Hypothalamus (tissue), 51 donors: ENCODE measurements around the gene GHITM.
"Not testable (repeated sequence)": the region's sequence is repeated elsewhere in the genome, so short reads cannot be mapped to it uniquely, and the experiment has no call there.

Experiments
- DNase-seq, 51 donors: peaks; one replicate each; lab custom pipeline; 2025; lab: John Stamatoyannopoulos, UW

Gene GHITM

DNA sequence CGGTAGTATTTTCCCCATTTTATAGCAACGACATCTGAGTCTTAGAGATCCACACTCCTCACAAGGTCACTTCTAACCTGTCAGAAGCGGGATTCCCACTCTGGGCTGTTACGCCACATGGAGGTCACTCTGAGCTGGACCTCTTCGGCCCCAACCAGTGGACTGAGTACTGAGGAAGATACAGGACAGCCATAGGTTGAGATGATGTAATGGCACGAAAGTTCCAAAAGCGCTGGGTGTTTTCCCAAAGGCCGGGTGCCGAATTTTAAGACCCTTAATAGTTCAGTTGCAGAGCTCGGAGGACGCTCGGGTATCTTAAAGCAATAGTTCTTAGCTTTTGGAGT lies 699 bp downstream of the GHITM start:
- DNase-seq: peak in 2 of 51 donors; percentile 8 to 15

DNA sequence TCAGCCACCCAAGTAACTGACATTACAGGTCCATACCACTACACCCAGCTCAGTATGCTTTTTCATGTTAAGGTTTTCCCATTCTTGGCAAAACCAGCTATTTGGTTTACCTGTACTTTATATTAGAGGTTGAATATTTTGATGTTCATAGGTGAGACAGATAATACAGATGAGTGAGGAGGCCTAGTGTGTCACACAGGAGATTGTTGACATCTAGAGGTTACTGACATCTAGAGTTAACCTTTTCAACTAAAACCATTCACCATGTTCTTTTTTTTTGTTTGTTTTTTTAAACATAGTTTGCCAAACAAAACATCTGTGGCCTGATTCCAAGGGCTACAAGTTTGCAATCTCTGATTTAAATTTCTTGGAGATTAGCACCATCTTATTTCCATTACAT lies 8.0 kb downstream of the GHITM start:
- DNase-seq: no peak

GRCh38 chr10:84148006-84148597 lies 8.8 kb downstream of the GHITM start:
- peak in 2 of 51 donors; percentile 2 to 3 for DNase-seq

- no peak for DNase-seq
Measured at GRCh38 chr10:84149854-84150253, 10.5 kb downstream of the GHITM start.

DNA sequence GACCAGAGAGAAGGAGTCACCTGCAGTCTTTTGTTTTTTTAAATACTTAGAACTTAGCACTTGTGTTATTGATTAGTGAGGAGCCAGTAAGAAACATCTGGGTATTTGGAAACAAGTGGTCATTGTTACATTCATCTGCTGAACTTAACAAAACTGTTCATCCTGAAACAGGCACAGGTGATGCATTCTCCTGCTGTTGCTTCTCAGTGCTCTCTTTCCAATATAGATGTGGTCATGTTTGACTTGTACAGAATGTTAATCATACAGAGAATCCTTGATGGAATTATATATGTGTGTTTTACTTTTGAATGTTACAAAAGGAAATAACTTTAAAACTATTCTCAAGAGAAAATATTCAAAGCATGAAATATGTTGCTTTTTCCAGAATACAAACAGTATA lies 13.5 kb downstream of the GHITM start:
- DNase-seq: no peak

- DNase-seq: no peak
Measured at GRCh38 chr10:84155521-84155920, 16.2 kb downstream of the GHITM start.

GRCh38 chr10:84156009-84156408 lies 16.7 kb downstream of the GHITM start:
- DNase-seq: no peak

GRCh38 chr10:84156768-84157167 lies 17.5 kb downstream of the GHITM start:
- peak in 1 of 51 donors; percentile 12 for DNase-seq

DNA sequence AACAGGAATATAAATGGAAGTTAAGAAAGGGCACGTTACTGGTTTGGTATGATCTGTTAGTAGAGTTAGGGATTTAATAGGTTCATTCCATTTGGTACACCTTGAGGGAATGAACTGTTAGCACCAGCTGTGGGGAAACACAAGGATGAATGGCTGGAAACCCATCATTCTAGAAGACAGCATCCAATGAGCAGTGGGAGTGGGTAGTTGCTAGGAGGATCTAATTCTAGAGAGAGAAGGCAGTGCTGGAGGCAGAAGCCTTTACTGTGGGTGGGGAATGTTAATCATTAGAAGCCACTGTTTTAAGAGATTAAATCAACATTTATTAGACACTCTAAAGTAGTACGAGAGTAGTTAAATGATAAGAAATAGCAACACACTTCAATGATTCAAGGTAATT lies 18.8 kb downstream of the GHITM start:
- no peak for DNase-seq

- no peak for DNase-seq
Measured at GRCh38 chr10:84158550-84158949, 19.2 kb downstream of the GHITM start.

GRCh38 chr10:84159076-84159685 lies 19.9 kb downstream of the GHITM start:
- peak in 2 of 51 donors; percentile 15 for DNase-seq

- DNase-seq: no peak
Measured at GRCh38 chr10:84160663-84161362, 21.5 kb downstream of the GHITM start.

DNA sequence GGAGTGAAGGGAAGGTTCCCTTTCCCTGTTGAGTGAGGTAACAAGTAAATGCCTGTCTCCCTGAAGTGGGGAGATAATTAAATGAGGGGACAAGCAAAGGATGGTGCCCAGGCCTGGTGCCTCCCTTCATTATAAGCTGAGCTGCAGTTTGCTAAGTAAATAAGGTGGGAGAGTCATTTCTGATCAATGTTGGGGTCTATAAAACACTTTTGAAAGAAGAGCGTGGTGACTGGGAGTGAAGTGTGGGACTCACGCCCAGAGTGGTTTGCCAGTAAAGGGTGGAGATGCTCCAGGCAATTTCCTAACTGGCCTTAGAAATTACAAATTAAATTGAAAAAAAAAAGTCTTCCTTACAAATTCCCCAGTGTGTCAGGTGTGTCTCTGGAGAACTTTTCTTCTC lies 24.7 kb downstream of the GHITM start:
- no peak for DNase-seq

DNA sequence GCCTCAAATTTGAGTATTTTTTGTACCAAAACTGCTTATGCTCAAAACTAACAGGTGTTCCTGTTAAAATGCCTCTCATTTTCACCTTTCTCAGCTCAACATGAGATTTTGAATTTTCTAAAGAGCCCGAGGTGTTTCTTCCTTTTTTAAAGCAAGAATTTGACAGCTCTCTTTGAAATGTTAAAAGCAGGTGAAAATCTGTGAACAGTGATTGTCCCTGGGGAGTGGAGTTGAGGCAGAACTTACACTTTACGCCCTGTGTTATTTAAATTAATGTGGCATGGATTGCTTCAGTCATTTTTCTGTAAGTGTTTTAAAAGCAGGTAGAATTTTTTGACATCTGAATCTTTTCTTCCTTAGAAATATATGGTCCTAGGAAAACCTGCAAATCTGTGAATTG lies 25.1 kb downstream of the GHITM start:
- DNase-seq: no peak

- DNase-seq: no peak
Measured at GRCh38 chr10:84166620-84167288, 27.4 kb downstream of the GHITM start.

DNA sequence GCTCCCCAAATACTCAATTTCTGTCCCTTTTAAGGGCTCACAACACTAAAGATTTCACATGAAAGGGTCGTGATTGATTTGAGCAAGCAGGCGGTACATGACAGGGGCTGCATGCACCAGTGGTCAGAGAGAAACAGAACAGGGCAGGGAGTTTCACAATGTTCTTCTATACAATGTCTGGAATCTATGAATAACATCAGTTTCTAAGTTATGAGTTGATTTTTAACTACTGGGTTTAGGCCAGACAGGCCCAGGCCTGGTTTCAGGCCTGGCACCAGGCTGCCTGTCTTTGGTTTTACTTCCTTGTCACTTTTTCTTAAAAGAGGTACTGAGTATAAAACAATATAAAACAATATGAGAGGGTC lies 28.0 kb downstream of the GHITM start:
- DNase-seq: not testable (repeated sequence)

GRCh38 chr10:84168382-84168781 lies 29.1 kb downstream of the GHITM start:
- DNase-seq: not testable (repeated sequence)

- DNase-seq: not testable (repeated sequence)
Measured at GRCh38 chr10:84171237-84171636, 31.9 kb downstream of the GHITM start.

GRCh38 chr10:84171700-84172466 lies 32.6 kb downstream of the GHITM start:
- DNase-seq: peak in 2 of 51 donors; percentile 6 to 15

DNA sequence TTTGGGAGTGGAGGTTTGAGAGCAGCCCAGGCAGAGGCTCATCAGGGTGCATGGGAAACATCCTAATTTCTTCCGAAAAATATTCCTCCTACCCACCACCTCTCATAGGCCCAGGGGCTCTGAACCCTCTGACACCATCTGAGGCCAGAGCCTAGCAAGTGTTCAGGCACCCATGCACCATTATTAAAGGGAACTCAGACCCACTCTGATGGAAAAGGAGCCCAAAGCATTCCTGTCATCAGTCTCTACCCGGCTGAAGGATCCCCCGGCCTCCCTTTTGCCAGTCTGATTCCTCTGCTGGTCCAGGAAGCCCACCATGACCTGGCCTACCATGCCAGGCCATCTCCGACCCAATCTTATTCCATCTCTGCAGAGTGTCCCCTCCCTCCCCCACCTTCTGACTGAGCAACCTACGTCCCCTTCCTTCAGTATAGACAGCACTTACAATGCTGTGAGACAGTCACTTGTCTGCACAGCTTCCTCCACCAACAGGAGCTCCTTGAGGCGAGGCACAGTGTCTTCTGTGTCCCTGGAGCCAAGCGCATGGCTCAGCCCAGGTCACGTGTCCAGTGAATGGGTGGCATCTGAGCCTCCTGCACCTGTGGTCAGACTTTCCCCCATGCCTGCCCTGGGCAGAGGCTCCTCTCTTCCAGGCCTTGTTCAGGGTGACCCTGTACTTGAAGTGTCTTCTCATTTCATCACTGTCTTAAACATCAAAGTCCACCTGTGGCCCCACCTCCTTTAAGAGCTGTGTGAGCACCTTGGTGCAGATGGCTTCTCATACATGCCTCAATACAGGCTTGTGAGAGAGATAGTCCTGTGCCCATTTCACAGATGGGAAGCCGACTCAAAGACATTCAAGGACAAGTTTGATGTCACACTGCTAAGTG lies 33.4 kb downstream of the GHITM start:
- DNase-seq: no peak
